Dendritic cell treated with granulocyte-macrophage colony-stimulating factor and Interleukin-4, amounts not matched to agents 40 ng/mL and 50 ng/mL, for 4 days (primary cell): ENCODE results near the gene SAPCD1.
A peak's percentile ranks its signal among the peaks of the same experiment; 100 is the strongest.

Source experiments
- H3K27ac Mint-ChIP-seq: one replicate; pipeline ENCODE4 v1.8.0; 2022; ENCODE audit warnings: mild to moderate bottlenecking, mixed read lengths
- H3K27me3 Mint-ChIP-seq: one replicate; pipeline ENCODE4 v1.8.0; 2022; ENCODE audit warnings: mild to moderate bottlenecking, mixed read lengths
- H3K36me3 Mint-ChIP-seq: one replicate; pipeline ENCODE4 v1.8.0; 2022; ENCODE audit warnings: low read depth, mixed read lengths
- H3K4me1 Mint-ChIP-seq: one replicate; pipeline ENCODE4 v1.8.0; 2022; ENCODE audit warnings: low read depth, mixed read lengths
- H3K4me3 Mint-ChIP-seq: one replicate; pipeline ENCODE4 v1.8.0; 2022; ENCODE audit warnings: mild to moderate bottlenecking, moderate library complexity, mixed read lengths
- H3K9me3 Mint-ChIP-seq: one replicate; pipeline ENCODE4 v1.8.0; 2022; ENCODE audit warnings: mixed read lengths
- intact Hi-C: fragments of 100-400 bp; cut with micrococcal nuclease; formaldehyde crosslinking; loops from one replicate; pipeline ENCODE4 v1.15.0; 2022

The SAPCD1 gene

GRCh38 chr6:31725502-31726350 is 36.7 kb upstream of the SAPCD1 start:
- peak overlapping the region; percentile 99 for H3K4me3 Mint-ChIP-seq
- peaks cover 21% of the 10 kb centered on the region for H3K27me3 Mint-ChIP-seq
- no peaks in the 10 kb centered on the region for H3K9me3 Mint-ChIP-seq
- intact Hi-C loops = loop anchor here (5.0 kb wide), 1 partner anchor 107 kb away; no protein-coding TSS in a partner anchor
- peaks cover 80% of the 10 kb centered on the region for H3K4me1 Mint-ChIP-seq
- peaks cover 70% of the 10 kb centered on the region for H3K36me3 Mint-ChIP-seq
- peak overlapping the region; percentile 99 for H3K27ac Mint-ChIP-seq

GRCh38 chr6:31727034-31727716 is 35.3 kb upstream of the SAPCD1 start:
- H3K27me3 Mint-ChIP-seq = peaks cover 14% of the 10 kb centered on the region

GRCh38 chr6:31727717-31728671 is 34.5 kb upstream of the SAPCD1 start:
- peak overlapping the region; percentile 99 for H3K4me3 Mint-ChIP-seq
- no peaks in the 10 kb centered on the region for H3K9me3 Mint-ChIP-seq
- H3K36me3 Mint-ChIP-seq = peaks cover 93% of the 10 kb centered on the region
- H3K27me3 Mint-ChIP-seq = peaks cover 14% of the 10 kb centered on the region
- H3K4me1 Mint-ChIP-seq = peaks cover 91% of the 10 kb centered on the region
- intact Hi-C loops = loop anchor here (1.0 to 5.0 kb wide), 3 partner anchors 41 to 104 kb away; no protein-coding TSS in a partner anchor
- H3K27ac Mint-ChIP-seq = peak overlapping the region; percentile 99

More at GRCh38 chr6:31727034-31727716, 35.3 kb upstream of the SAPCD1 start:
- H3K4me1 Mint-ChIP-seq = peaks cover 87% of the 10 kb centered on the region
- peak overlapping the region; percentile 99 for H3K27ac Mint-ChIP-seq
- peak overlapping the region; percentile 99 for H3K4me3 Mint-ChIP-seq
- intact Hi-C loops = loop anchor here (1.0 to 5.0 kb wide), 2 partner anchors 47 to 105 kb away; no protein-coding TSS in a partner anchor
- peaks cover 84% of the 10 kb centered on the region for H3K36me3 Mint-ChIP-seq
- H3K9me3 Mint-ChIP-seq = no peaks in the 10 kb centered on the region

GRCh38 chr6:31728767-31729514 is 33.5 kb upstream of the SAPCD1 start, which contains the start of gene DDAH2:
Gene DDAH2, minus strand, starts transcription at chr6:31729299. Its CDS starts 138 bp downstream, at chr6:31729161.
- Mint-ChIP-seq H3K27me3 (peaks cover 6% of the 10 kb centered on the region), H3K27ac (peak within 1 kb of the TSS; percentile 99), H3K36me3 (peaks cover 100% of the 10 kb centered on the region), H3K9me3 (no peaks in the 10 kb centered on the region), H3K4me1 (peaks cover 91% of the 10 kb centered on the region), H3K4me3 (peak within 1 kb of the TSS; percentile 99)
- intact Hi-C loops = loop anchor here (1.0 to 5.0 kb wide), 3 partner anchors 26 to 103 kb away; partner anchors contain the start of gene ABHD16A

GRCh38 chr6:31729515-31729978 is 32.9 kb upstream of the SAPCD1 start:
- Mint-ChIP-seq H3K27ac (peak overlapping the region; percentile 99), H3K27me3 (peaks cover 3% of the 10 kb centered on the region), H3K36me3 (peaks cover 100% of the 10 kb centered on the region), H3K4me3 (peak overlapping the region; percentile 99), H3K4me1 (peaks cover 91% of the 10 kb centered on the region), H3K9me3 (no peaks in the 10 kb centered on the region)
- intact Hi-C loops = loop anchor here (1.0 to 5.0 kb wide), 3 partner anchors 26 to 103 kb away; partner anchors contain the start of gene ABHD16A

DNA sequence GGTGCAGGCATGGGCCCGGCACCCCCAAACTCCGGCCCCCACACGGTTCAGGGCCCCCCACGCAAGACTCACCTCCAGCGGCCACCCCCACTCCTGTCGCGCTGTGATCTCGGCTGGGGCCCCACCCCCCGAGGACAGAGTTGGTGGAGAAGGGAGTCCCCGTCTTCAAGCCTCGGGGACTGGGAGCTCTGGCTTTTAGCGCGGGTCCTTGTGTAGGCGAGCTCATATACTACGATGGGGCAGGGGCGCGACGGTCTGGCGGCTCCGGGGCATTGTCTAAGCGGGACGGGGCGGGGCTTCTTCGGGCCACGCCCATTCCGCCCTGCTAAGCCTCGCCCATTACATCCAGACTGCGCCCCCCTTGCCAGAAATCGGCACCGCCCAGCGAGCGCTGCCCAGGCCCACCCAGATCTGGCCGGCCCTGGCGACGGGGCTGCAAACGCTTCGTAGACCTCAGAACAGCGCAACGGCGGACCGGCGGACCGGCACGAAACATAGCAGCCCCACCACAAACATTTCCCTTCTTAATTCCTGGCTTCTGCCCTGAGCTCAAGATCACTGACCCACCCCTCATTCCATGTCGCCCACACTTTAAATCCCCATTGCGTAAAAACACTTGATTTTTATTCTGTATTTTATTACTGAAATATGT is 32.4 kb upstream of the SAPCD1 start:
- Mint-ChIP-seq H3K4me1 (peaks cover 88% of the 10 kb centered on the region), H3K4me3 (peak overlapping the region; percentile 99), H3K27ac (peak overlapping the region; percentile 99), H3K27me3 (peaks cover under 1% of the 10 kb centered on the region), H3K36me3 (peaks cover 100% of the 10 kb centered on the region), H3K9me3 (no peaks in the 10 kb centered on the region)
- intact Hi-C loops = loop anchor here (1.0 to 5.0 kb wide), 3 partner anchors 27 to 102 kb away; partner anchors contain the start of gene ABHD16A

DNA sequence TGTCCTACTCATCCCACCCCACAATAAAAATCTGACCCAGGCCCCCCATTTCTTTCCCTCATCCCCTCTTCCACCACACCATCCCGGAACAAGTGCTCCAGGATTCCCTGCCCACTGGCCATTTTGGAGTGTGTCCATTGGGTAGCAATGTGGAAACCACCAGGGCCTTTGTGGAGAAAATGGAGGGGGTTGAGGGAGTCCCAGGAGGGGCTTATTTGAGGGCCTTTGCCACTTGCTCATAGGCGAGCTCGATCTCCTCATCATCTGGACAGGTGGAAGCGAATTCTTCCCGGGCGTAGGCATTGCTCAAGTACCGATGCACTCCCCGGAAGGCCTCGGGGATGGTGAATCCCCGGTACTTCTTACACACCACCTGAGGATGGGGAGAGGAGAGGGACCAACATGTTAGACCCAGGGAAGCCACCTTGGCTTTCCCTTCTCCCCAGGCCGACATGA is 31.8 kb upstream of the SAPCD1 start:
- H3K4me1 Mint-ChIP-seq = peaks cover 82% of the 10 kb centered on the region
- no peaks in the 10 kb centered on the region for H3K27me3 Mint-ChIP-seq
- H3K36me3 Mint-ChIP-seq = peaks cover 100% of the 10 kb centered on the region
- H3K9me3 Mint-ChIP-seq = no peaks in the 10 kb centered on the region
- H3K4me3 Mint-ChIP-seq = peak overlapping the region; percentile 99
- H3K27ac Mint-ChIP-seq = peak overlapping the region; percentile 99
- intact Hi-C loops = no loop called here

DNA sequence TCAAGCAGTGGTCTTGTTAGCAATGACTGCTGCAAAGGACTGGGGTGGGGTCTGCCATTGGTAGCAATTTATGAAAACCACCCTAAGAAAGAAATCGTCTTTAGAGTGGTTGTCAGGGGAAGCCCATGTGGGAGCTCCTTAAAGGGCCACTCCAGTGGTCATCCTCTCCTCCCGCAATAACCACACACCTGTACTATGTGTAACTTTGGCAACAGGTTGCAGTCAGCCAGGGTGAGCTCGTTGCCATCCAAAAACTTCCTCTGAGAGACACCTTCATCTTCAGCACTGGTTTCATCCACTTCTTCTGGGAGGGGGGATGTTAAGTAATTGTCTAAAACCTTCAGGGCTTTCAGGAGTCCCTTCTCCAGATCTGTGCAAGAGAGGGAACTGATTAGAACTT is 30.4 kb upstream of the SAPCD1 start:
- intact Hi-C loops = no loop called here
- H3K4me3 Mint-ChIP-seq = no peak overlapping the region
- H3K4me1 Mint-ChIP-seq = peaks cover 75% of the 10 kb centered on the region
- peaks cover 98% of the 10 kb centered on the region for H3K36me3 Mint-ChIP-seq
- no peaks in the 10 kb centered on the region for H3K9me3 Mint-ChIP-seq
- H3K27me3 Mint-ChIP-seq = no peaks in the 10 kb centered on the region
- peak overlapping the region; percentile 99 for H3K27ac Mint-ChIP-seq

GRCh38 chr6:31733734-31734133 is 28.7 kb upstream of the SAPCD1 start:
- Mint-ChIP-seq H3K9me3 (no peaks in the 10 kb centered on the region), H3K4me3 (peak overlapping the region; percentile 100), H3K4me1 (peaks cover 75% of the 10 kb centered on the region), H3K27ac (peak overlapping the region; percentile 91), H3K27me3 (no peaks in the 10 kb centered on the region), H3K36me3 (peaks cover 80% of the 10 kb centered on the region)
- intact Hi-C loops = no loop called here

DNA sequence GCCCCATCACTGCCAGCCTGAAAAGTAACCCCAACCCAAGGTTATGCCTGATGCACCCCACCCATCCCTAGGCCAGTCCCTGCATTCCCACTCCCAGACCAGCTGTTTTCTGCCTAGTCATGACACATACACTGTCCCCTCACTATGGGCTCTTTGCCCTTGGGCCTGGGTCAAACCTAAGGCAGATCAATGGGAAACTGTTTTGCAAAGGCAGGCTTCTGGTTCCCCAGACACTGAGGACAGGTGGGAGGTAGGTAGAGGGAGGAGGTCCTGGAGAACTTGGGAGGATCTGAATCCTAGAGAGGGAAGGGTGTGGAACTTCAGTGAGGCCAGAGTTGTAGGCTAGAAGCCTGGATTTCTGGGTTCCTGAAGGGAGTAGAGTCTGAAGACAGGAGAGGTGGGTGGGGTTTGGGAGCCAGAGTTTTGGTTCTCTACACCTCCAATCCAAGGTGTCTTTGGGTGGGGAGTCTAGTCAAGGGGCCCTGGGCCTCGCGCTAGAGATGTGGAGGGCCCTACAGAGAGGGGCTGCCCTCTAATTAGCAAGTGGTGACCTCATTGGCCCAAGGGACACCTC is 28.1 kb upstream of the SAPCD1 start:
- intact Hi-C loops = no loop called here
- Mint-ChIP-seq H3K27ac (peak overlapping the region; percentile 91), H3K27me3 (no peaks in the 10 kb centered on the region), H3K36me3 (peaks cover 74% of the 10 kb centered on the region), H3K4me1 (peaks cover 75% of the 10 kb centered on the region), H3K4me3 (peak overlapping the region; percentile 100), H3K9me3 (no peaks in the 10 kb centered on the region)

GRCh38 chr6:31734821-31735406 is 27.5 kb upstream of the SAPCD1 start:
- H3K9me3 Mint-ChIP-seq = no peaks in the 10 kb centered on the region
- H3K4me3 Mint-ChIP-seq = peak overlapping the region; percentile 100
- H3K4me1 Mint-ChIP-seq = peaks cover 78% of the 10 kb centered on the region
- intact Hi-C loops = loop anchor here (5.0 kb wide), 1 partner anchor 68 kb away; the partner anchor contains the start of genes CSNK2B and LY6G5B
- peaks cover 72% of the 10 kb centered on the region for H3K36me3 Mint-ChIP-seq
- H3K27me3 Mint-ChIP-seq = no peaks in the 10 kb centered on the region
- peak overlapping the region; percentile 91 for H3K27ac Mint-ChIP-seq
